A673 (cell line): ENCODE results near the gene CYP2A6. TPM values are rescaled to one million over a fixed set of nuclear protein-coding genes. Genes with fewer than 3 reads are reported as not detected.

Experiments used
- total RNA-seq: library from RNA; stranded (reverse); gene quantifications from 2 replicates; pipeline ENCODE4 v1.2.3, GENCODE V29; 2021

CYP2A6 gene
- total RNA-seq, 1 experiment from 2014 or later = not detected

Other genes starting within 250 kb of the CYP2A6 start
- 139 and 178 TPM in 2 replicates for gene LTBP4, start 249.1 kb downstream of the CYP2A6 start, total RNA-seq
- gene NUMBL, start 159.8 kb downstream of the CYP2A6 start, total RNA-seq = 38.4 and 49.3 TPM in 2 replicates
- 34.1 and 38.8 TPM in 2 replicates for gene COQ8B, start 133.6 kb downstream of the CYP2A6 start, total RNA-seq
- gene ITPKC, start 133.3 kb downstream of the CYP2A6 start, total RNA-seq = 7.2 and 8.5 TPM in 2 replicates
- 17.1 and 20.8 TPM in 2 replicates for gene ACTMAP, start 100.0 kb downstream of the CYP2A6 start, total RNA-seq
- gene SNRPA, start 99.2 kb downstream of the CYP2A6 start, total RNA-seq = 167 and 179 TPM in 2 replicates
- gene MIA, start 74.9 kb downstream of the CYP2A6 start, total RNA-seq = 0.75 and 0.85 TPM in 2 replicates
- 9.1 and 14.6 TPM in 2 replicates for gene RAB4B, start 72.2 kb downstream of the CYP2A6 start, total RNA-seq
- 105 and 113 TPM in 2 replicates for gene EGLN2, start 51.3 kb downstream of the CYP2A6 start, total RNA-seq
- gene CYP2A7, start 31.8 kb upstream of the CYP2A6 start, total RNA-seq = not detected in 2 replicates
- not detected in 2 replicates for gene CYP2B6, start 140.8 kb upstream of the CYP2A6 start, total RNA-seq
- gene CYP2A13, start 238.0 kb upstream of the CYP2A6 start, total RNA-seq = not detected in 2 replicates